Measurements from ENCODE around the gene CHRNA10. TPM values are rescaled to one million over a fixed set of nuclear protein-coding genes. Genes with fewer than 3 reads are reported as not detected.

Gene CHRNA10
- 1.1 TPM in 2 replicates for polyA plus RNA-seq (2012; rRNA removed)
- 0.21 and 0.37 TPM in 2 replicates for polyA plus RNA-seq (2012; cell fraction: cytosol; rRNA removed)
- polyA plus RNA-seq (2012; cell fraction: nucleus; rRNA removed): 6.0 and 6.3 TPM in 2 replicates

GRCh38 chr11:3671334-3672254, at the start of gene CHRNA10:
Gene CHRNA10 (minus strand): TSS chr11:3671384. CDS start chr11:3671312, 72 bp downstream.
- Histone ChIP-seq H3F3A (replicated peaks; ENCODE audit: insufficient read depth) (no peaks in the 10 kb centered on the region), H2AFZ (ENCODE audit: low read depth) (no peak within 1 kb of the TSS), H3K4me3 (ENCODE audit: low read depth in 2 of 2, low read length in 1 of 2) (no peak within 1 kb of the TSS), H3K9ac (no peak within 1 kb of the TSS), H3K36me3 (replicated peaks in 1 of 2; ENCODE audit: control insufficient read depth in 1 of 2, insufficient read depth in 2 of 2, low read length in 1 of 2) (peaks cover 23 to 57% of the 10 kb centered on the region in 2 experiments), H3K9me3 (no peaks in the 10 kb centered on the region), H3K4me1 (ENCODE audit: control insufficient read depth in 1 of 2, insufficient read depth in 2 of 2, low read depth in 1 of 2, low read length in 1 of 2) (no peaks in the 10 kb centered on the region; a peak in 1 of 4 replicates), H4K20me1 (ENCODE audit: insufficient read depth) (peaks cover 5% of the 10 kb centered on the region; the same call in 1 of the 2 replicates), H3K4me2 (no peak within 1 kb of the TSS), H3K27ac (ENCODE audit: low read depth in 2 of 2, low read length in 1 of 2) (no peak within 1 kb of the TSS), H3K79me2 (ENCODE audit: insufficient read depth) (no peaks in the 10 kb centered on the region), H3K9me2 (no peaks in the 10 kb centered on the region), H3K27me3 (ENCODE audit: insufficient read depth) (no peaks in the 10 kb centered on the region)
- WGBS (ENCODE audit: low lambda C conversion rate): 94% methylated on average over 9 of the region's 9 CpGs
- CTCF ChIA-PET: no interaction called here
- no peak for DNase-seq
- TF ChIP-seq, protein P1, sequence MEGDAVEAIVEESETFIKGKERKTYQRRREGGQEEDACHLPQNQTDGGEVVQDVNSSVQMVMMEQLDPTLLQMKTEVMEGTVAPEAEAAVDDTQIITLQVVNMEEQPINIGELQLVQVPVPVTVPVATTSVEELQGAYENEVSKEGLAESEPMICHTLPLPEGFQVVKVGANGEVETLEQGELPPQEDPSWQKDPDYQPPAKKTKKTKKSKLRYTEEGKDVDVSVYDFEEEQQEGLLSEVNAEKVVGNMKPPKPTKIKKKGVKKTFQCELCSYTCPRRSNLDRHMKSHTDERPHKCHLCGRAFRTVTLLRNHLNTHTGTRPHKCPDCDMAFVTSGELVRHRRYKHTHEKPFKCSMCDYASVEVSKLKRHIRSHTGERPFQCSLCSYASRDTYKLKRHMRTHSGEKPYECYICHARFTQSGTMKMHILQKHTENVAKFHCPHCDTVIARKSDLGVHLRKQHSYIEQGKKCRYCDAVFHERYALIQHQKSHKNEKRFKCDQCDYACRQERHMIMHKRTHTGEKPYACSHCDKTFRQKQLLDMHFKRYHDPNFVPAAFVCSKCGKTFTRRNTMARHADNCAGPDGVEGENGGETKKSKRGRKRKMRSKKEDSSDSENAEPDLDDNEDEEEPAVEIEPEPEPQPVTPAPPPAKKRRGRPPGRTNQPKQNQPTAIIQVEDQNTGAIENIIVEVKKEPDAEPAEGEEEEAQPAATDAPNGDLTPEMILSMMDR (IDR thresholded peaks at IDR 0.05): no peak
- POLR2A ChIA-PET: no interaction called here

GRCh38 chr11:3712274-3712673, 41.1 kb upstream of the CHRNA10 start:
- H3K27me3 ChIP-seq (ENCODE audit: insufficient read depth): no peaks in the 10 kb centered on the region
- H3K9ac ChIP-seq: no peak overlapping the region
- no peaks in the 10 kb centered on the region for H3K9me3 ChIP-seq
- H3K4me1 ChIP-seq (ENCODE audit: control insufficient read depth in 1 of 2, insufficient read depth in 2 of 2, low read depth in 1 of 2, low read length in 1 of 2): 0 out of 4 replicates have a peak, but pooled peaks cover 0 to 2% of the 10 kb centered on the region in 2 experiments
- 96% methylated on average over 6 of the region's 6 CpGs for WGBS (ENCODE audit: low lambda C conversion rate)
- H4K20me1 ChIP-seq (ENCODE audit: insufficient read depth): no peaks in the 10 kb centered on the region
- H3F3A ChIP-seq (replicated peaks; ENCODE audit: insufficient read depth): peaks cover 17% of the 10 kb centered on the region
- TF ChIP-seq TAF1 (IDR thresholded peaks at IDR 0.05; ENCODE audit: borderline replicate concordance, low read depth, low read length): no peak
- no peak overlapping the region for H3K4me2 ChIP-seq
- no peak overlapping the region for H2AFZ ChIP-seq (ENCODE audit: low read depth)
- no peaks in the 10 kb centered on the region for H3K9me2 ChIP-seq
- CTCF ChIA-PET: interaction anchor here (1.5 kb wide), 1 partner anchor 43 kb away, joined by 3 read pairs; no protein-coding TSS in a partner anchor
- H3K36me3 ChIP-seq (replicated peaks in 1 of 2; ENCODE audit: control insufficient read depth in 1 of 2, insufficient read depth in 2 of 2, low read length in 1 of 2): peaks cover 66 to 84% of the 10 kb centered on the region in 2 experiments
- H3K4me3 ChIP-seq (ENCODE audit: low read depth in 2 of 2, low read length in 1 of 2): no peak overlapping the region
- no peak overlapping the region for H3K27ac ChIP-seq (ENCODE audit: low read depth in 2 of 2, low read length in 1 of 2)
- no peak for DNase-seq
- POLR2A ChIA-PET: no interaction called here
- H3K79me2 ChIP-seq (ENCODE audit: insufficient read depth): peaks cover 8% of the 10 kb centered on the region

GRCh38 chr11:3710485-3711259, 39.5 kb upstream of the CHRNA10 start:
- WGBS (ENCODE audit: low lambda C conversion rate): 94% methylated on average over 4 of the region's 4 CpGs
- Histone ChIP-seq H2AFZ (ENCODE audit: low read depth) (no peak overlapping the region), H3K4me3 (ENCODE audit: low read depth in 2 of 2, low read length in 1 of 2) (no peak overlapping the region), H3K9ac (no peak overlapping the region), H3K9me3 (no peaks in the 10 kb centered on the region), H3K9me2 (no peaks in the 10 kb centered on the region), H3K4me2 (no peak overlapping the region), H3K36me3 (replicated peaks in 1 of 2; ENCODE audit: control insufficient read depth in 1 of 2, insufficient read depth in 2 of 2, low read length in 1 of 2) (peaks cover 62 to 83% of the 10 kb centered on the region in 2 experiments), H3K79me2 (ENCODE audit: insufficient read depth) (peaks cover 8% of the 10 kb centered on the region), H3K27me3 (ENCODE audit: insufficient read depth) (no peaks in the 10 kb centered on the region), H4K20me1 (ENCODE audit: insufficient read depth) (no peaks in the 10 kb centered on the region), H3F3A (replicated peaks; ENCODE audit: insufficient read depth) (peaks cover 14% of the 10 kb centered on the region), H3K4me1 (ENCODE audit: control insufficient read depth in 1 of 2, insufficient read depth in 2 of 2, low read depth in 1 of 2, low read length in 1 of 2) (0 out of 4 replicates have a peak, but pooled peaks cover 0 to 3% of the 10 kb centered on the region in 2 experiments), H3K27ac (ENCODE audit: low read depth in 2 of 2, low read length in 1 of 2) (no peak overlapping the region)
- CTCF ChIA-PET: interaction anchor here (1.2 to 1.5 kb wide), 5 partner anchors 10 to 363 kb away, joined by 3 to 6 read pairs (median 3); partner anchors contain the start of gene STIM1
- no peak for DNase-seq
- POLR2A ChIA-PET: interaction anchor here (0.6 kb wide), 1 partner anchor 10 kb away, joined by 3 read pairs; no protein-coding TSS in a partner anchor
- TF ChIP-seq RCOR1 (IDR thresholded peaks at IDR 0.05; ENCODE audit: low read length) (no peak), NRF1 (IDR thresholded peaks at IDR 0.05; ENCODE audit: low read depth, low read length) (no peak), NFIC (IDR thresholded peaks at IDR 0.05; ENCODE audit: borderline replicate concordance) (no peak), SIN3A (IDR thresholded peaks at IDR 0.05; ENCODE audit: borderline replicate concordance, low read depth, low read length) (no peak), FOSL2 (IDR thresholded peaks at IDR 0.05; ENCODE audit: borderline replicate concordance, low read depth) (no peak), USF2 (IDR thresholded peaks at IDR 0.05; ENCODE audit: borderline replicate concordance, low read depth, low read length) (no peak), TCF12 (IDR thresholded peaks at IDR 0.05) (no peak), YY1 (IDR thresholded peaks at IDR 0.05; ENCODE audit: low read depth) (no peak)
- TF ChIP-seq, protein P2, sequence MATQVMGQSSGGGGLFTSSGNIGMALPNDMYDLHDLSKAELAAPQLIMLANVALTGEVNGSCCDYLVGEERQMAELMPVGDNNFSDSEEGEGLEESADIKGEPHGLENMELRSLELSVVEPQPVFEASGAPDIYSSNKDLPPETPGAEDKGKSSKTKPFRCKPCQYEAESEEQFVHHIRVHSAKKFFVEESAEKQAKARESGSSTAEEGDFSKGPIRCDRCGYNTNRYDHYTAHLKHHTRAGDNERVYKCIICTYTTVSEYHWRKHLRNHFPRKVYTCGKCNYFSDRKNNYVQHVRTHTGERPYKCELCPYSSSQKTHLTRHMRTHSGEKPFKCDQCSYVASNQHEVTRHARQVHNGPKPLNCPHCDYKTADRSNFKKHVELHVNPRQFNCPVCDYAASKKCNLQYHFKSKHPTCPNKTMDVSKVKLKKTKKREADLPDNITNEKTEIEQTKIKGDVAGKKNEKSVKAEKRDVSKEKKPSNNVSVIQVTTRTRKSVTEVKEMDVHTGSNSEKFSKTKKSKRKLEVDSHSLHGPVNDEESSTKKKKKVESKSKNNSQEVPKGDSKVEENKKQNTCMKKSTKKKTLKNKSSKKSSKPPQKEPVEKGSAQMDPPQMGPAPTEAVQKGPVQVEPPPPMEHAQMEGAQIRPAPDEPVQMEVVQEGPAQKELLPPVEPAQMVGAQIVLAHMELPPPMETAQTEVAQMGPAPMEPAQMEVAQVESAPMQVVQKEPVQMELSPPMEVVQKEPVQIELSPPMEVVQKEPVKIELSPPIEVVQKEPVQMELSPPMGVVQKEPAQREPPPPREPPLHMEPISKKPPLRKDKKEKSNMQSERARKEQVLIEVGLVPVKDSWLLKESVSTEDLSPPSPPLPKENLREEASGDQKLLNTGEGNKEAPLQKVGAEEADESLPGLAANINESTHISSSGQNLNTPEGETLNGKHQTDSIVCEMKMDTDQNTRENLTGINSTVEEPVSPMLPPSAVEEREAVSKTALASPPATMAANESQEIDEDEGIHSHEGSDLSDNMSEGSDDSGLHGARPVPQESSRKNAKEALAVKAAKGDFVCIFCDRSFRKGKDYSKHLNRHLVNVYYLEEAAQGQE (IDR thresholded peaks at IDR 0.05; ENCODE audit: low read depth, low read length): no peak

All from SK-N-SH (cell line).